HepG2 (cell line): ENCODE data around the gene HEYL. TPM values are rescaled to one million over a fixed set of nuclear protein-coding genes. Genes with fewer than 3 reads are reported as not detected.
"Not testable (repeated sequence)": the region's sequence is repeated elsewhere in the genome, so short reads cannot be mapped to it uniquely, and the experiment has no call there.

Experiments
- ATAC-seq: fragments of 200-7000 bp; cut with Tn5 transposase; 3 replicates; pipeline ENCODE4 v1.9.1; 2020; ENCODE audit warnings: mild to moderate bottlenecking, moderate library complexity
- BruUV-seq: library from RNA; stranded (reverse); fragments of 400-500 nt; replicated peaks from 2 replicates; lab custom pipeline; 2021; lab: Mats Ljungman, UMichigan
- CTCF ChIA-PET: fragments of 300-600 bp; formaldehyde crosslinking; extraction: SDS; loops from one replicate; lab custom pipeline; 2021; ENCODE audit warnings: low total read pairs, inconsistent platforms, low intra/inter-chr PET ratio; lab: Yijun Ruan, JAX
- POLR2A ChIA-PET: fragments of 350-600 bp; sonication (Branson Sonifier 250); formaldehyde crosslinking; loops from one replicate; lab custom pipeline; 2020; ENCODE audit warnings: antibody characterized with exemption, inconsistent platforms; lab: Yijun Ruan, JAX
- DNase-seq: peaks from one replicate; pipeline ENCODE4 v3.0.0-alpha.2; 2015; ENCODE audit warnings: low spot score
- FAIRE-seq: peaks from 3 replicates; lab custom pipeline; 2011; peaks lifted over from hg19 to GRCh38; lab: Jason Lieb, UNC
- H2AFZ ChIP-seq: one replicate; pipeline ENCODE4 v1.6.1; 2011; ENCODE audit warnings: low read length, inconsistent platforms
- H3K27ac ChIP-seq: fragments of 300-600 bp; 3 replicates; pipeline ENCODE4 v1.8.0; 2011; ENCODE audit warnings: mixed run types, mild to moderate bottlenecking, mixed read lengths, low read length, inconsistent platforms; ENCODE audit not compliant: insufficient read depth; ENCODE audit errors: extremely low read length
- H3K27me3 ChIP-seq, 2 experiments: fragments of 200-600 bp in 1 of 2; 2 replicates in 1 of 2; 3 replicates in 1 of 2; pipeline versions ENCODE4 v1.6.0 to v1.8.0; 2011; ENCODE audit warnings: low read length in 2 of 2, mild to moderate bottlenecking in 2 of 2, moderate library complexity in 2 of 2, inconsistent platforms in 1 of 2; ENCODE audit not compliant: insufficient read depth in 2 of 2, control insufficient read depth in 1 of 2
- H3K36me3 ChIP-seq, 2 experiments: fragments of 200-600 bp in 1 of 2; replicated peaks in 1 of 2; 2 replicates in 1 of 2; 3 replicates in 1 of 2; pipeline versions ENCODE4 v1.5.1 to v1.8.0; 2011; ENCODE audit warnings: low read length in 2 of 2, inconsistent platforms in 1 of 2; ENCODE audit not compliant: insufficient read depth in 2 of 2, control insufficient read depth in 1 of 2
- H3K4me1 ChIP-seq: 2 replicates; pipeline ENCODE4 v1.5.1; 2012; ENCODE audit warnings: low read length, inconsistent platforms; ENCODE audit not compliant: insufficient read depth
- H3K4me2 ChIP-seq: 2 replicates; pipeline ENCODE4 v1.6.0; 2011; ENCODE audit warnings: low read depth, low read length, inconsistent platforms
- H3K4me3 ChIP-seq, 3 experiments: fragments of 200-600 bp in 1 of 3; sonication (generic), shearing (Covaris generic) in 1 of 3; replicated peaks in 1 of 3; 2 replicates each; pipeline ENCODE4 v1.5.1; 2011 to 2016; ENCODE audit warnings: low read length in 3 of 3, inconsistent platforms in 2 of 3, low read depth in 2 of 3, mild to moderate bottlenecking in 2 of 3, control low read depth in 1 of 3, mixed read lengths in 1 of 3; ENCODE audit not compliant: insufficient read depth in 1 of 3
- H3K79me2 ChIP-seq: one replicate; pipeline ENCODE4 v1.6.1; 2011; ENCODE audit warnings: low read length, inconsistent platforms; ENCODE audit not compliant: insufficient read depth
- H3K9ac ChIP-seq: 2 replicates; pipeline ENCODE4 v1.6.0; 2011; ENCODE audit warnings: mild to moderate bottlenecking, low read depth, low read length, inconsistent platforms; ENCODE audit not compliant: insufficient read depth
- H3K9me3 ChIP-seq: 2 replicates; pipeline ENCODE4 v1.5.1; 2012; ENCODE audit warnings: mild to moderate bottlenecking, low read length
- H4K20me1 ChIP-seq: 2 replicates; pipeline ENCODE4 v1.6.0; 2011; ENCODE audit warnings: inconsistent platforms, mild to moderate bottlenecking, low read length, moderate library complexity; ENCODE audit not compliant: insufficient read depth
- ATAD3A ChIP-seq: sonication (generic); formaldehyde crosslinking; IDR thresholded peaks from 2 replicates; pipeline ENCODE4 v1.4.0; 2020; ENCODE audit warnings: missing genetic modification reagents
- BHLHE40 ChIP-seq: IDR thresholded peaks from 2 replicates; pipeline ENCODE4 v1.6.1; 2011; ENCODE audit warnings: low read length, improper control_type of control experiment
- CC2D1A ChIP-seq: sonication (generic); formaldehyde crosslinking; IDR thresholded peaks from 2 replicates; pipeline ENCODE4 v1.8.1; 2023; ENCODE audit warnings: mild to moderate bottlenecking, missing genetic modification reagents
- GTF2F1 ChIP-seq: fragments of 150-350 bp; IDR thresholded peaks from 2 replicates; pipeline ENCODE4 v1.6.1; 2014; ENCODE audit warnings: low read length
- NCOA1 ChIP-seq: sonication (generic); formaldehyde crosslinking; IDR thresholded peaks from 2 replicates; pipeline ENCODE4 v1.9.0; 2021; ENCODE audit warnings: missing genetic modification reagents
- NFE2 ChIP-seq: sonication (generic); formaldehyde crosslinking; IDR thresholded peaks from 2 replicates; pipeline ENCODE4 v1.4.0; 2020; ENCODE audit warnings: missing genetic modification reagents
- NFIB ChIP-seq: sonication (generic); formaldehyde crosslinking; IDR thresholded peaks from 2 replicates; pipeline ENCODE4 v1.9.0; 2021; ENCODE audit warnings: missing genetic modification reagents, mild to moderate bottlenecking, borderline replicate concordance
- NFYC ChIP-seq: IDR thresholded peaks from 2 replicates; pipeline ENCODE4 v1.6.1; 2016; ENCODE audit warnings: missing genetic modification reagents, missing compliant biosample characterization
- PCBP1 ChIP-seq: fragments of 200-400 bp; formaldehyde crosslinking; IDR thresholded peaks from 2 replicates; pipeline ENCODE4 v1.6.1; 2017; ENCODE audit warnings: mild to moderate bottlenecking, low read depth, low read length, borderline replicate concordance
- TRIM24 ChIP-seq: sonication (generic); formaldehyde crosslinking; IDR thresholded peaks from 2 replicates; pipeline ENCODE4 v1.8.0; 2022; ENCODE audit warnings: mild to moderate bottlenecking, missing genetic modification reagents
- ZNF234 ChIP-seq: sonication (generic); formaldehyde crosslinking; conservative IDR thresholded peaks from 2 replicates; pipeline ENCODE4 v1.5.1; 2020; ENCODE audit warnings: mild to moderate bottlenecking, missing genetic modification reagents
- ZNF460 ChIP-seq: sonication (generic); formaldehyde crosslinking; IDR thresholded peaks from 2 replicates; pipeline ENCODE4 v1.5.1; 2020; ENCODE audit warnings: missing genetic modification reagents, mild to moderate bottlenecking, borderline replicate concordance
- WGBS: methylation state at CpG from one replicate; pipeline ENCODE4 v1.1.6; 2017; ENCODE audit warnings: low lambda C conversion rate; 5-methylcytosine and 5-hydroxymethylcytosine counted together
- in situ Hi-C: cut with HindIII; loops from 2 replicates; pipeline ENCODE4 v1.10.0; 2017; ENCODE audit warnings: low pct_unique_long_range_greater_than_20kb; ENCODE audit not compliant: extremely low pct_ligation_motif_present
- intact Hi-C: fragments of 100-400 bp; cut with micrococcal nuclease; formaldehyde crosslinking; loops from one replicate; pipeline ENCODE4 v1.10.0; 2022; ENCODE audit not compliant: unreplicated experiment
- polyA plus RNA-seq, 8 experiments: library from polyadenylated mRNA; depleted of rRNA in 3 of 8; stranded (reverse) in 7 of 8; unstranded in 1 of 8; fragments of >200 nt; fragmentation: Illumina TruSeq in 4 of 8; extraction: Trizol in 4 of 8; gene quantifications; 2 replicates each; pipeline versions ENCODE4 v1.2.1 to v1.2.3, GENCODE V29; 2011 to 2016; ENCODE audit warnings: low read depth in 4 of 8, missing spikeins in 1 of 8, mixed read lengths in 1 of 8; ENCODE audit not compliant: insufficient read depth in 1 of 8
- total RNA-seq, 5 experiments: library from RNA; depleted of rRNA; stranded (reverse); fragments of >200 nt; fragmentation: Illumina TruSeq; extraction: Trizol; gene quantifications; 2 replicates each; pipeline ENCODE4 v1.2.3, GENCODE V29; 2016; ENCODE audit warnings: low read depth in 1 of 5
- TF ChIP-seq, protein P1 (sequence below): sonication (generic); formaldehyde crosslinking; IDR thresholded peaks from 2 replicates; pipeline ENCODE4 v1.9.0; 2021; ENCODE audit warnings: missing genetic modification reagents, borderline replicate concordance
- TF ChIP-seq, protein P2 (sequence below): fragments of 450-650 bp; IDR thresholded peaks from 2 replicates; pipeline ENCODE4 v1.6.1; 2016

HEYL gene
- total and polyA plus RNA-seq, 2 of the 13 experiments (the other 11 are each of a cell fraction or from before 2014, with no cell fraction given) = 0.03 to 0.04 TPM

- H3K9ac ChIP-seq, H3K27ac ChIP-seq, FAIRE-seq, POLR2A ChIA-PET, BruUV-seq, H2AFZ ChIP-seq, ATAC-seq, H4K20me1 ChIP-seq, DNase-seq, H3K4me3 ChIP-seq, H3K36me3 ChIP-seq, H3K4me1 ChIP-seq, intact Hi-C loops, H3K27me3 ChIP-seq, H3K9me3 ChIP-seq, H3K4me2 ChIP-seq, CTCF ChIA-PET, H3K79me2 ChIP-seq: not testable (repeated sequence)
- WGBS = 53% methylated on average over 8 of the region's 8 CpGs
- TF ChIP-seq NFYC (CRISPR knock-in tag) = peak; percentile 51; the same call in 1 of the 2 replicates
- in situ Hi-C loops = loop anchor here (10.0 kb wide), 1 partner anchor 123 kb away; no protein-coding TSS in a partner anchor
These were observed 37.7 kb downstream of the HEYL start for GRCh38 chr1:39601667-39602255.

DNA sequence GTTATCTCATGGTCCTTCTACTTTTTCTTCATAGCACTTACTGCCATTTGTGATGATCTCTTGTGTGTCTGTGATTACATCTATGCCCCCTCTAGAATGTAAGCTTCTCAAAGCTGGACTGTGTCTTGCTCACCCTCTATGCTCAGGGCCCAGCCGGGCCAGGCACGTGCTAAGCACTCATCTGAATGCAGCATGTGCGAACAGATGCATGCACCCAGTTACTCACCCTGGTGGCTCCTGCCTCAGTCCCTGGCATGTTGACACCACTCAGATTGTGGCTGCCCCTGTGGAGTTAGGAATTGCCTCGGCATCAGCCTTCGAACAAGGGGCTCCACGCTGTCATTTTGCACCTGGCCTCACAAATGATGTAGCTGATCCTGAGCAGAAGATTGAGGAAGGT lies 43.3 kb downstream of the HEYL start:
- POLR2A ChIA-PET = no interaction called here
- no peak overlapping the region for H2AFZ ChIP-seq
- in situ Hi-C loops = no loop called here

More for the DNA sequence above, 43.3 kb downstream of the HEYL start:
- no peak overlapping the region for H3K9ac ChIP-seq
- no peaks in the 10 kb centered on the region for H3K9me3 ChIP-seq
- TF ChIP-seq BHLHE40 = peak; percentile 64
- no peak for TF ChIP-seq ZNF460 (CRISPR knock-in tag)
- no peak for TF ChIP-seq ATAD3A
- no peak for TF ChIP-seq CC2D1A (CRISPR knock-in tag)
- TF ChIP-seq TRIM24 (CRISPR knock-in tag) = no peak
- TF ChIP-seq ZNF234 (CRISPR knock-in tag) = no peak
- TF ChIP-seq, protein P1, sequence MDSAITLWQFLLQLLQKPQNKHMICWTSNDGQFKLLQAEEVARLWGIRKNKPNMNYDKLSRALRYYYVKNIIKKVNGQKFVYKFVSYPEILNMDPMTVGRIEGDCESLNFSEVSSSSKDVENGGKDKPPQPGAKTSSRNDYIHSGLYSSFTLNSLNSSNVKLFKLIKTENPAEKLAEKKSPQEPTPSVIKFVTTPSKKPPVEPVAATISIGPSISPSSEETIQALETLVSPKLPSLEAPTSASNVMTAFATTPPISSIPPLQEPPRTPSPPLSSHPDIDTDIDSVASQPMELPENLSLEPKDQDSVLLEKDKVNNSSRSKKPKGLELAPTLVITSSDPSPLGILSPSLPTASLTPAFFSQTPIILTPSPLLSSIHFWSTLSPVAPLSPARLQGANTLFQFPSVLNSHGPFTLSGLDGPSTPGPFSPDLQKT (CRISPR knock-in tag) = no peak
- no peak for TF ChIP-seq NCOA1
- TF ChIP-seq NFIB (CRISPR knock-in tag) = no peak
- TF ChIP-seq PCBP1 = no peak
- no peak for TF ChIP-seq GTF2F1
- TF ChIP-seq, protein P2, sequence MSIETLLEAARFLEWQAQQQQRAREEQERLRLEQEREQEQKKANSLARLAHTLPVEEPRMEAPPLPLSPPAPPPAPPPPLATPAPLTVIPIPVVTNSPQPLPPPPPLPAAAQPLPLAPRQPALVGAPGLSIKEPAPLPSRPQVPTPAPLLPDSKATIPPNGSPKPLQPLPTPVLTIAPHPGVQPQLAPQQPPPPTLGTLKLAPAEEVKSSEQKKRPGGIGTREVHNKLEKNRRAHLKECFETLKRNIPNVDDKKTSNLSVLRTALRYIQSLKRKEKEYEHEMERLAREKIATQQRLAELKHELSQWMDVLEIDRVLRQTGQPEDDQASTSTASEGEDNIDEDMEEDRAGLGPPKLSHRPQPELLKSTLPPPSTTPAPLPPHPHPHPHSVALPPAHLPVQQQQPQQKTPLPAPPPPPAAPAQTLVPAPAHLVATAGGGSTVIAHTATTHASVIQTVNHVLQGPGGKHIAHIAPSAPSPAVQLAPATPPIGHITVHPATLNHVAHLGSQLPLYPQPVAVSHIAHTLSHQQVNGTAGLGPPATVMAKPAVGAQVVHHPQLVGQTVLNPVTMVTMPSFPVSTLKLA = 0 out of 2 replicates have a peak, but pooled peaks have one; percentile 5
- TF ChIP-seq NFE2 (CRISPR knock-in tag) = no peak
- intact Hi-C loops = no loop called here
- H3K36me3 ChIP-seq = no peaks in the 10 kb centered on the region
- CTCF ChIA-PET = no interaction called here
- peaks cover 5 to 16% of the 10 kb centered on the region in 2 experiments; a peak in 4 of 5 replicates for H3K27me3 ChIP-seq
- no peak for DNase-seq
- 12% methylated on average over 2 of the region's 6 CpGs for WGBS
- peak; percentile 39; the same call in 1 of the 3 replicates for ATAC-seq
- no TSS peak for BruUV-seq
- no peak overlapping the region for H3K4me3 ChIP-seq
- no peak for FAIRE-seq
- no peaks in the 10 kb centered on the region for H3K79me2 ChIP-seq
- no peak overlapping the region for H3K27ac ChIP-seq
- H3K4me2 ChIP-seq = no peak overlapping the region
- no peaks in the 10 kb centered on the region for H4K20me1 ChIP-seq
- no peaks in the 10 kb centered on the region for H3K4me1 ChIP-seq
